GM06990 (cell line): ENCODE data around the gene PROC.

Experiments used
- DNase-seq: peaks from one replicate; pipeline ENCODE4 v3.0.0-alpha.2; 2011; ENCODE audit not compliant: insufficient read length; ENCODE audit errors: extremely low read depth
- H3K27me3 ChIP-seq: replicated peaks from 2 replicates; pipeline ENCODE4 v1.6.0; 2011; ENCODE audit warnings: low read length; ENCODE audit not compliant: control insufficient read depth, insufficient read depth
- H3K36me3 ChIP-seq: 2 replicates; pipeline ENCODE4 v1.5.1; 2011; ENCODE audit warnings: low read length; ENCODE audit not compliant: control insufficient read depth, insufficient read depth
- H3K4me3 ChIP-seq: replicated peaks from 2 replicates; pipeline ENCODE4 v1.5.1; 2011; ENCODE audit warnings: low read depth, mild to moderate bottlenecking, control low read depth, low read length
- CTCF ChIP-seq: IDR thresholded peaks from 2 replicates; pipeline ENCODE4 v1.5.1; 2011; ENCODE audit warnings: low read length, control low read depth, mild to moderate bottlenecking, inconsistent platforms; ENCODE audit not compliant: insufficient read depth, poor library complexity, severe bottlenecking

Gene PROC

GRCh38 chr2:127423880-127424279 lies 5.7 kb downstream of the PROC start:
- no peak for DNase-seq
- H3K4me3 ChIP-seq: no peak overlapping the region

GRCh38 chr2:127424598-127425520 lies 6.6 kb downstream of the PROC start:
- no peaks in the 10 kb centered on the region for H3K36me3 ChIP-seq
- H3K27me3 ChIP-seq: peaks cover 2% of the 10 kb centered on the region; the same call in 1 of the 2 replicates
- DNase-seq: no peak

More at GRCh38 chr2:127423880-127424279, 5.7 kb downstream of the PROC start:
- H3K27me3 ChIP-seq: peaks cover 2% of the 10 kb centered on the region; the same call in 1 of the 2 replicates
- no peak for TF ChIP-seq CTCF
- no peaks in the 10 kb centered on the region for H3K36me3 ChIP-seq

GRCh38 chr2:127425540-127426490 lies 7.6 kb downstream of the PROC start:
- Histone ChIP-seq H3K4me3 (no peak overlapping the region), H3K27me3 (peaks cover 2% of the 10 kb centered on the region; the same call in 1 of the 2 replicates), H3K36me3 (no peaks in the 10 kb centered on the region)
- DNase-seq: no peak
- no peak for TF ChIP-seq CTCF

More at GRCh38 chr2:127424598-127425520, 6.6 kb downstream of the PROC start:
- no peak overlapping the region for H3K4me3 ChIP-seq
- no peak for TF ChIP-seq CTCF

GRCh38 chr2:127426501-127427354 lies 8.5 kb downstream of the PROC start:
- no peak for DNase-seq
- H3K36me3 ChIP-seq: no peaks in the 10 kb centered on the region
- H3K4me3 ChIP-seq: no peak overlapping the region
- peaks cover 2% of the 10 kb centered on the region; the same call in 1 of the 2 replicates for H3K27me3 ChIP-seq
- TF ChIP-seq CTCF: no peak
